ENCODE results near the gene SNX15.

Gene SNX15

GRCh38 chr11:65066805-65067291, 39.6 kb downstream of the SNX15 start:
- H3K36me3 Mint-ChIP-seq (ENCODE audit: insufficient read depth) = no peaks in the 10 kb centered on the region
- no peak overlapping the region for H3K27ac Mint-ChIP-seq
- no peak overlapping the region for H3K4me3 Mint-ChIP-seq
- peaks cover 0 to 3% of the 10 kb centered on the region in 2 donors for H3K4me1 Mint-ChIP-seq (ENCODE audit: low read depth in 2 of 2)
- no peaks in the 10 kb centered on the region for H3K9me3 Mint-ChIP-seq
- peaks cover 0 to 14% of the 10 kb centered on the region in 2 donors for H3K27me3 Mint-ChIP-seq
- DNase-seq = no peak
- ATAC-seq (replicated peaks) = no peak

GRCh38 chr11:65067446-65067845, 40.2 kb downstream of the SNX15 start:
- Mint-ChIP-seq H3K36me3 (ENCODE audit: insufficient read depth) (no peaks in the 10 kb centered on the region), H3K27me3 (peaks cover 0 to 8% of the 10 kb centered on the region in 2 donors), H3K4me1 (ENCODE audit: low read depth in 2 of 2) (peaks cover 0 to 2% of the 10 kb centered on the region in 2 donors), H3K27ac (peak overlapping the region in 1 of 2 donors; percentile 16), H3K9me3 (no peaks in the 10 kb centered on the region), H3K4me3 (no peak overlapping the region)
- DNase-seq = no peak
- ATAC-seq (replicated peaks) = no peak

- H3K4me3 Mint-ChIP-seq = no peak overlapping the region
- H3K27ac Mint-ChIP-seq = no peak overlapping the region
- ATAC-seq (replicated peaks) (no peak), DNase-seq (no peak)
- H3K4me1 Mint-ChIP-seq (ENCODE audit: low read depth in 2 of 2) = peaks cover 0 to 2% of the 10 kb centered on the region in 2 donors
- H3K36me3 Mint-ChIP-seq (ENCODE audit: insufficient read depth) = no peaks in the 10 kb centered on the region
- H3K27me3 Mint-ChIP-seq = no peaks in the 10 kb centered on the region
- H3K9me3 Mint-ChIP-seq = no peaks in the 10 kb centered on the region
Measured at GRCh38 chr11:65069217-65069616, 42.0 kb downstream of the SNX15 start.

- ATAC-seq (replicated peaks) (no peak), DNase-seq (no peak)
- peaks cover 0 to 2% of the 10 kb centered on the region in 2 donors for H3K4me1 Mint-ChIP-seq (ENCODE audit: low read depth in 2 of 2)
- no peaks in the 10 kb centered on the region for H3K9me3 Mint-ChIP-seq
- H3K36me3 Mint-ChIP-seq (ENCODE audit: insufficient read depth) = no peaks in the 10 kb centered on the region
- no peaks in the 10 kb centered on the region for H3K27me3 Mint-ChIP-seq
- H3K4me3 Mint-ChIP-seq = no peak overlapping the region
- peak overlapping the region in 1 of 2 donors; percentile 68 for H3K27ac Mint-ChIP-seq
Measured at GRCh38 chr11:65071907-65072630, 44.8 kb downstream of the SNX15 start.

DNA sequence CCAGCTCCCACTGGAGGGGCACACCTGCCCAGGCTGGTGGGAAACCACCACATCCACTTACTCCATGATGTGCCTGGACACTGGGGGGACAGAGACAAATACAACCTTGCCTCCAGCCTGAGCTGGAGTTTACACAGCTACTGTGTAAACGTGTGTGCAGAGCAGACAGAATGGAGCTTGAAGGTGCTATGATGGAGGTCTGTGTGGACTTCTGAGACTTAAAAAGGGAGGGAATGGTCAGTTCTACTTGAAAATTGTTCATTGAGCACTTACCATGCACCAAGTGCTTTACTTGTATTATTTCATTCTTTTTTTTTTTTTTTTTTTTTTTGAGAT, 45.4 kb downstream of the SNX15 start:
- Mint-ChIP-seq H3K36me3 (ENCODE audit: insufficient read depth) (no peaks in the 10 kb centered on the region), H3K9me3 (no peaks in the 10 kb centered on the region), H3K4me3 (no peak overlapping the region), H3K27me3 (no peaks in the 10 kb centered on the region), H3K27ac (peak overlapping the region in 1 of 2 donors; percentile 68), H3K4me1 (ENCODE audit: low read depth in 2 of 2) (peaks cover 0 to 2% of the 10 kb centered on the region in 2 donors)
- DNase-seq = no peak
- ATAC-seq (replicated peaks) = no peak

DNA sequence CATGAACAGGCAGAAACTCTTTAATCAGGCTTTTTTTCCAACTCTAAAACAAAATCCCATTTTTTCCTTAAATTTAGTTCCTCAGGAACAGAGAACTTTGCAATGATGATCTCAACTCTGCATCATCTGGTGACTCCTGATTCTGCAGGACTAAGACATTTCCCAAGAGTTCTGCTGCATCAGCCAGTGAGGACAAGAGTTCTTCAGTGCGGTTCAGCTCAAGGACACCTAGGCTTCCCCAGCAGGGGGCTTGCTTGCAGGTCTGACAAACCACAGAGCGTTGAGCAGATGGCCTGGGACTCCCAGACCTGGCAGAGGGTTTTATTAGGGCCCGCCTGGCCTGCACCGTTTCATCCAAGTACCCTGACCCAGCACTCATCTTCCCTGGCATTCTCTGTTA, 50.2 kb downstream of the SNX15 start:
- ATAC-seq (replicated peaks) (no peak), DNase-seq (no peak)
- no peak overlapping the region for H3K27ac Mint-ChIP-seq
- H3K4me3 Mint-ChIP-seq = no peak overlapping the region
- H3K36me3 Mint-ChIP-seq (ENCODE audit: insufficient read depth) = no peaks in the 10 kb centered on the region
- no peaks in the 10 kb centered on the region for H3K27me3 Mint-ChIP-seq
- no peaks in the 10 kb centered on the region for H3K9me3 Mint-ChIP-seq
- H3K4me1 Mint-ChIP-seq (ENCODE audit: low read depth in 2 of 2) = peaks cover 0 to 6% of the 10 kb centered on the region in 2 donors

DNA sequence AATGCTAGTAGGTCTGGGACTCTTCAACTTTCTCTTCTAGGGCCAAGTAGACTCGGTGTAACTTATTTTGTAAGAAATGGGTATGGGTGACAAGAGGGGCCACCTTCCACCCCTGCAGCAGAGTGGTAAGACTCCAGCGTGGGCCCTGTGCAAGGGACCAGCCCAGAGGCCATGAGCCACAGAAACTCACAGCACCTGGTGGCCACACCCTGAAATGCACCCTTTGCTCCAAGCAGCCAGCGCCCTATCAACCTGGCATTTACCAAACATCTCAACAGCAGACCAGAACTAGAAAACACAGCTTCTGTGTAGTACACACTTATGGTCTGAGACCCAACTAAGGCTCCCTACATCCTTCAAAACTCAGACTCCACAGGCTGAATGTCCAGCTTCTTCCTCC, 50.9 kb downstream of the SNX15 start:
- peaks cover 4% of the 10 kb centered on the region for H3K36me3 Mint-ChIP-seq (ENCODE audit: insufficient read depth)
- no peaks in the 10 kb centered on the region for H3K27me3 Mint-ChIP-seq

GRCh38 chr11:65078786-65079342, 51.6 kb downstream of the SNX15 start:
- no peak for ATAC-seq (replicated peaks)
- H3K27ac Mint-ChIP-seq = peak overlapping the region in 1 of 2 donors; percentile 35
- no peak overlapping the region for H3K4me3 Mint-ChIP-seq
- no peaks in the 10 kb centered on the region for H3K9me3 Mint-ChIP-seq
- H3K27me3 Mint-ChIP-seq = no peaks in the 10 kb centered on the region
- peaks cover 11% of the 10 kb centered on the region for H3K36me3 Mint-ChIP-seq (ENCODE audit: insufficient read depth)
- no peak for DNase-seq
- peaks cover 0 to 13% of the 10 kb centered on the region in 2 donors for H3K4me1 Mint-ChIP-seq (ENCODE audit: low read depth in 2 of 2)

More for the DNA sequence above, 50.9 kb downstream of the SNX15 start:
- DNase-seq (peak; percentile 59 to 68 (median 65)), ATAC-seq (replicated peaks) (peak; percentile 97)
- Mint-ChIP-seq H3K4me1 (ENCODE audit: low read depth in 2 of 2) (peaks cover 0 to 6% of the 10 kb centered on the region in 2 donors), H3K27ac (peak overlapping the region in 1 of 2 donors; percentile 35), H3K4me3 (no peak overlapping the region), H3K9me3 (no peaks in the 10 kb centered on the region)

DNA sequence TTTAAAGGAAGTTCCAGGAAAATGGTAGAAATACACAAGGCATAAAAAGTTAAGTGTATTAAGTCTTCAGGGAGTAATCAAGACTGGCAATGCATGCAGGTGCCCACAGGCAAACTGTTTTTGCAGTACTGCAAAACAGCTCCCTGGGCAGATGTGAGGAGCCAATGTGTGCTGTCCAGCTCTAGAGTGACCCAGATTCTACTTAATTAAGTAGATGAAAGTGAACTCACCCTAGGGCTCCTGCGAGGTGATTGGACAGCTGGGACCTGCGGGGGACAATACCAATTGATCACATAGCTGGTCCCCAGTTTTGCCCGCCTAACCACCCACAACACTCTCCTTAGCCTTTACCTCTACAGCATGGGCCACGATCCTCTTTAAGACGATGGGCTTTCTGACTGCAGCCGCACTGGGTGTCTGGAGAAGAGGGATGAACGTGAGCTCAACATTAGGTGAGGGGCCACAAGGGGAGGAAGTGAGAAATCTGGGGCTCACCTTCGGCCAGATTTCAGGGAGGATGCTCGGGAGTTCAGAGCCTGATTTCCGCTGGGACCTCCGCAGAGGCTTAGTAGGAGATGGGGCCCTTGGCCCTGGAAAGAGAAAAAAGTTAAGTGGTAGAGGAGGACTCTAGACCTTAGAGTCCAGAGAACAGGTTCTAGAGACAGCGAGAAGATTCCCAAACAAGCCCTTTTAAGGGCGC, 56.0 kb downstream of the SNX15 start:
- no peaks in the 10 kb centered on the region for H3K9me3 Mint-ChIP-seq
- H3K4me3 Mint-ChIP-seq = peak overlapping the region; percentile 92 to 96
- peaks cover 42% of the 10 kb centered on the region for H3K36me3 Mint-ChIP-seq (ENCODE audit: insufficient read depth)
- ATAC-seq (replicated peaks) = no peak
- H3K4me1 Mint-ChIP-seq (ENCODE audit: low read depth in 2 of 2) = peaks cover 14 to 23% of the 10 kb centered on the region in 2 donors
- H3K27ac Mint-ChIP-seq = peak overlapping the region; percentile 98 to 99
- no peaks in the 10 kb centered on the region for H3K27me3 Mint-ChIP-seq
- no peak for DNase-seq

DNA sequence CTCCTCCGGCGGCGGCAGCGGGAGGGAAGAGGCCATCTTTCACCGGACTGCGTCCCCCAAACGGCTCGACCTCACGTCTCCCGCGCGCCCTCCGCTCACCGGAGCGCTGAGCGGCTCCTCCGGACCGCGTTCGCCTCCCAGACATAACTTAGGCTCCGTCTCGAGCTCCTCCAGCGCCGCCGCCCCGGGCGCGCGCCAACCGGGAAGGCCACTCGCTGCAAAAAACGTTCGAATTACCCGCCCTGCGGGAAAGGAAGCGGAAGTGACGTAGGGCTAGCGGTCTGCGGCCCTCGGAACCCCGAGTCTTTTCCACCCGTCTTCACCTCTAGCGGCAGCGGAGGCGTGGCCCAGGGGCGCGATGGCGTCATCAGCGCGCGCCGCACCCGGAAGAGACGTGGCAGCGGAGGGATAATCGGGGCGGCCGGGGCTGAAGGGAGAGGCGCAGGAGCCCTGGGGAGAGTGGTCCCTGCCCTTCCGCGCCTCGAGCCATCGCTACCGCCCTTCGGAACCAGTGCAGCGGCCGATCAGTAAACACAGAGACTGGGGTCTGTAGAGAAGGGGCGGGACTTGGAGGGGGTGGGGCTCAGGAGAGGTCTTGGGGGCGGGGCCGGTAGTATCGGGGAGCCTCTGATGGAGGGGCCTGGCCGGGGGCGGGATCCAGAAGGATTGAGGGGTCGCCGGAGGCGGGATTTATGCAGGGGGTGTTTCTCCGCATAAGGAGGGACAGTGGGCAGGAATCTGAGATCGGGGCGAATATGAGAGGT, 56.8 kb downstream of the SNX15 start, which contains the start of the genes CDCA5 and ZFPL1:
Gene CDCA5 (minus strand): TSS at position 207 of the 764 bp plus-strand sequence. CDS start 62 bp downstream, at position 145.
Gene ZFPL1 (plus strand): TSS at position 389 of the 764 bp plus-strand sequence. CDS start 477 bp downstream, outside the sequence.
- peaks cover 14 to 23% of the 10 kb centered on the region in 2 donors for H3K4me1 Mint-ChIP-seq (ENCODE audit: low read depth in 2 of 2)
- H3K27ac Mint-ChIP-seq = peak within 1 kb of the TSS; percentile 98 to 99
- H3K36me3 Mint-ChIP-seq (ENCODE audit: insufficient read depth) = peaks cover 45% of the 10 kb centered on the region

GRCh38 chr11:65084598-65085375, 57.5 kb downstream of the SNX15 start:
- Mint-ChIP-seq H3K4me3 (peak overlapping the region; percentile 92 to 96), H3K9me3 (no peaks in the 10 kb centered on the region), H3K36me3 (ENCODE audit: insufficient read depth) (peaks cover 45% of the 10 kb centered on the region), H3K27me3 (no peaks in the 10 kb centered on the region), H3K4me1 (ENCODE audit: low read depth in 2 of 2) (peaks cover 14 to 23% of the 10 kb centered on the region in 2 donors), H3K27ac (peak overlapping the region; percentile 98 to 99)
- DNase-seq = no peak
- no peak for ATAC-seq (replicated peaks)

More for the DNA sequence above, 56.8 kb downstream of the SNX15 start, which contains the start of the genes CDCA5 and ZFPL1:
- ATAC-seq (replicated peaks) = peak; percentile 94
- peak; percentile 96 to 98 (median 97) for DNase-seq
- Mint-ChIP-seq H3K9me3 (no peaks in the 10 kb centered on the region), H3K27me3 (no peaks in the 10 kb centered on the region), H3K4me3 (peak within 1 kb of the TSS; percentile 92 to 96)

- DNase-seq (no peak), ATAC-seq (replicated peaks) (no peak)
- Mint-ChIP-seq H3K4me3 (peak overlapping the region; percentile 92 to 96), H3K9me3 (no peaks in the 10 kb centered on the region), H3K36me3 (ENCODE audit: insufficient read depth) (peaks cover 48% of the 10 kb centered on the region), H3K27ac (peak overlapping the region; percentile 98 to 99), H3K4me1 (ENCODE audit: low read depth in 2 of 2) (peaks cover 14 to 23% of the 10 kb centered on the region in 2 donors), H3K27me3 (no peaks in the 10 kb centered on the region)
Measured at GRCh38 chr11:65085446-65085845, 58.2 kb downstream of the SNX15 start.
